ENCODE results near the gene MYBPHL.
"Not testable (repeated sequence)": the region's sequence is repeated elsewhere in the genome, so short reads cannot be mapped to it uniquely, and the experiment has no call there.

MYBPHL gene

DNA sequence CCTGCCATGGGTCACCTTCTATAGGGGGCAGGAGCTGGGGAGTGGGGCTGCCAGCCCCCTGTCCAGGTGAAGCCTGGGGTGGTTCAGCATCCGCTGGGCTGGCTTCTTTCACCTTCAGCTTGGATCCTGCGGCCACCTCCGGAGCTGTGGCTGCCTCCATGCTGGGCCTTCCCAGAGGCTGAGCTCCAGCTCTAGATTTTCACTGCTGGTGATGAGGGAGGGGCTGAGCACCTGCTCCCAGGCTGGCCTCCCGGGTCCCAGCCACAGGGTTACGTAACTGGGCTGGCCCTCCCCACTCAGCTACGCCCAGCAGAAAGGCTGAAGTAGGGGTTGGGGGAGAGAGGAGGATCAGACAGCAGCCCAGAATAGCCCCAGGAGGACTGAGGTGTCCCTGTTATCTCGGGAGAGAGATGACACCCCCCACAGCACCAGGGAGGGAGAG lies at the start of gene MYBPHL:
TSS of gene MYBPHL (minus strand) at position 180 of the 442 bp plus-strand sequence. CDS start at position 160, 20 bp downstream.
- DNase-seq, result no peak

DNA sequence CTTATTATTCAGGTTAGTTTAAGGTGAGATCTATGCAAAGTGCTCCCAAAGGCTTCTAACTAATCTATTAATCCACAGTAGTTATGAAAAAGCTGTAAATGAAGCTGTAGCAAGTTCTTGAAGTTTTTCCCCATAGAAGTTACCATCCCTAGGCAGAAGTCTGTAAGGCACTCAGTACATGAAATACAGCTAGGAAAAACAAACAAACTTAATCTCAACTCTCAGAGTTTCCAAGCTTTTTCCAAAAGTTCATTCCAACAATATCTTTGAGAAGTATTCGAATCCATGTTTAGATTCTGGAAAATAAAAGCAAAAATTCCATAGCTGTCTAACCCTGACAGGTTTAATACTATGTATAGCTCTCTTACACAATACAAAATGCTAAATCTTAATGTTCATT lies 49.7 kb upstream of the MYBPHL start:
- DNase-seq, result no peak

DNA sequence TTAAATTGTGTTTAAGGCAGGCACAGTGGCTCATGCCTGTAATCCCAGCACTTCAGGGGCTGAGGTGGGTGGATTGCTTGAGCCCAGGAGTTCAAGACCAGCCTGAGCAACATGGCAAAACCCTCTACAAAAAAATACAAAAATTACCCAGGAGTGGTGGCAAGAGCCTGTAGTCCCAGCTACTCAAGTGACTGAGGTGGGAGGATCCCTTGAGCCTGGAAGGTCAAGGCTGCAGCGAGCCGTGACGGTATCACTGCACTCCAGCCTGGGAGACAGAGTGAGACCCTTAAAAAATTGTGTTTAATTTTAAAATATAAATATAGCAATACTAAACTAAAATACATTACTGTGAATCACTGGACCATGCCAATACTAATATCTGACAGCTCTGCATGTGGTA lies 48.1 kb upstream of the MYBPHL start:
- DNase-seq, result no peak

DNA sequence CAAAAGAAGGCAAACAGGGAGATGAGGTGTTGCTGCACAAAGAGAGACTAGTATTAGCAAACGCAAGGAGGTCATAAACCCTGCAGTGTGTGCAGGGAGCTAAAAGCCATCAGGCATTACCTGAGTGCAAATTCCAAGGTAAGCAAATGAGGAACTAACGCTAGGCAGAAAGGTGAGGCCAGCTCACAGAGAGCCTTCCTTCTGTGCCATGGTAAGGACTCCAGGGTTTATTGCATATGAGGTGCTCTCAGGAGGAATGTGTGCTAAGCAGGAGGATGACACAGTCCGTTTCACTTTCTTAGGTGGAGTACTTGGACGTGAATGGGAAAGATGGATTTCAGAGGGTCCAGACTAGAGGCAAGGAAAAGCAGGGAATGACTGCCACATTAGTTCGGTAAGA lies 44.6 kb upstream of the MYBPHL start:
- no peak for DNase-seq

DNA sequence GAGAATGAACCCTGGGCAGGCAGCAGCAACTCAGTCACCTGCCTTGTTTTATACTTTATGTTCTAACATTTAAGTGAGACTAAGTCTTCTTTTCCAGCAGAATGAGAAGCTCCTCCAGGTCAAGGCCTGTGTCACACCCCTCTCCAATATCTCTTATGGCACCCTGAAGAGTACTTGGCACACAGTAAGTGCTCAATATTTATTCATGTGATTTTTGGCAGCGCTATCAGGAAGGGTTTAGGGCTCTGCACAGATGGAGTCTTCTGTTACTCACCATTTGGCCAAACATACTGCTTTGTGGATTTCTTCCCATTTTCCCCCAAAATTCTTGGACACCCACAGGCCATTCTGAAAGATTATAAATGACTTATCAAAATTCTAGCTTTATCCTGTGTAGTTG lies 43.8 kb upstream of the MYBPHL start:
- DNase-seq, result no peak

DNA sequence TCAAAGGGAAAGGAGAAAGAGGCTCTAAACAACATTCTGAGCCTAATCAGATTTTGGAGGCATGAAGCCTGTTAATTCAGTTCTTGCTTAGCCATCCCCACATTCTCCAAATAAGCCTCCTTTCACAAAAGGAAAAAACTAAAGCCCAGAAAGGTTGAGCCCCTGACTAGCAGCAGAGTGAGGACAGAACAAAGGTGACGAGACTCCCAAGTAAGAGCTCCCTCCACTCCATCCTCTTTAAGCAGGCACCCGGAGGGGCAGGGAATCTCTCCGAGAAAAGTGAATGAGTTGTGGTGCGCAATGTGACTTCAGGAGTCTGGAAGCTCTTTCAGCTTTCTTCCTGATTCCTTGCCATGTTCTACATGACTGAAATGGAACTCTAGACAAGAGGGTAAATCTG lies 43.4 kb upstream of the MYBPHL start:
- no peak for DNase-seq

GRCh38 chr1:109347511-109347910 lies 40.7 kb upstream of the MYBPHL start:
- no peak for DNase-seq

DNA sequence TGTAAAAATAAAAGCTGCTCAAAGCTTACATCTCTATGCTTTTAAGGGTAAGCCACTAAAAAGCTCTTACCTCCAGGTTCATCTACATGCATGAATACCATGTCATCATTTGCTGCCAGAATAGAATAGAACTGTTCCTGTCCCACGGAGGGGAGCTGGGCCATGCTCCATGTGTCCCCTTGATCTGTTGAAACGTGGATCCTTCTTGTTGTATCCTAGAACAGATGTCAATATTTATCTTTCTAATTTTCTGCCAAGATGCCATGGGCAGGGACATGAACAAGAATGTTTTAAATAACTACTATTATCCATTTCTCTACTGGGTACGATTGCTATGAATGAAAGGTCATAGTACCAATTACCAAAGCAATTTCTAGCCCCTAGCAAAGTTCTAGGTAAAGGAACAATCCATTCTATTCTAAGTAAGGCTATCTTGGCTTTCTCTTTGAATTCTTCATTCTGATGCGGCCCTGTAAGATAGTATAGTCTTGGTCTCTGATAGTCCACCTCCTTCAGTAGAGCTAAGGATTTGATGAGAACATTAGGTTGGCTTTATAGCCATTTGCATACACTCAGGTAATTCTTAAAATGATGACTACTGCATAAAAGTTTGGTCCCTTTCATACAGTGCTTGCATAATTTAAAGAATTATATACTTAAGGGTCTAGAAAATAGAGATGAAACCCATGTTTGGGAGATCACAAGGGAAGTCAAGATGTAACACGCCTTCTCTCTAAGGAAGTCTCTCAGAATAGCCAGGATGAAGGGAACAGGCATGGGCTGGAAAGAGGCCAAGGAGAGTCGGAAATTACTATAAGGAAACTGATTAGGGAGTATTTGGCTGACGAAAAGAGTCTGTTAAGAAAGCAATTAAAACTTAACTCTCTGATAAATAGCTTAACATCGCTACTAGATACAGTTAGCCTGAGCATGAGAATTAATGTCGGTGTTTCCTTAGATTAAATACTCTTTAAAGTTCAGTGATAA lies 35.4 kb upstream of the MYBPHL start:
- DNase-seq, result no peak

GRCh38 chr1:109338608-109339007 lies 31.8 kb upstream of the MYBPHL start:
- no peak for DNase-seq

- DNase-seq, result no peak
Measured at GRCh38 chr1:109338091-109338490, 31.3 kb upstream of the MYBPHL start.

DNA sequence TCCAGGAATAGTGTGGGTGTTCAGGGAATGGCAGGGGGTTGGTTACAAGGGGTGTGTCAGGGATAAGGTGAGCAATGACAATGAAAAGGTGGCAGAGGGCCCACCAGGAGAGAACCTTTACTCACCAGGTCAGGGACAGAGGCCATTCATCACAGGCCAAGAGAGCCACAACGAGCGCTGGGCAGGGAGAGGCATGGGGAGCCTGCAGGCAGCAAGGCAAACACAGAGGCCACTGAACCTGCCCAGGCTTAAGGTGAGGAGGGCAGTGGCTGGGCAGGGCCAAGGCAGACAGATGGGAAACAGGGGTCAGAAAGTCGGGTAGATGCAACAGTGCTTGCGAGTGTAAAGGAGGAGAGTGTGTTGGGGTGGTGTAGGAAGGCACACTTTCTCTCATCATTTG lies 28.3 kb upstream of the MYBPHL start:
- no peak for DNase-seq

DNA sequence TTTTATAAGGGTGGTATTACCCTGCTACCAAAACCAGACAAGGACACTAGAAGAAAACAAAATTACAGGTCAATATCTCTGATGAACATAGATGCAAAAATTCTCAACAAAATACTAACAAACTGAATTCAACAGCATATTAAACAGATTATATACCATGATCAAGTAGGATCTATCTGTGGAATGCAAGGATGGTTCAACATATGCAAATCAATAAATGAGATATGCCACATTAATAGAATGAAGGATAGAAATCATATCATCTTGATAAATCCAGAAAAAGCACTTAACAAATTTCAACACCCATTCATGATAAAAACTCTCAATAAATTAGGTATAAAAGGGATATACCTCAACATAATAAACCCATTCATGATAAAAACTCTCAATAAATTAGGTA lies 24.3 kb upstream of the MYBPHL start:
- DNase-seq, result no peak

- no peak for DNase-seq
Measured at GRCh38 chr1:109327285-109327684, 20.5 kb upstream of the MYBPHL start.

DNA sequence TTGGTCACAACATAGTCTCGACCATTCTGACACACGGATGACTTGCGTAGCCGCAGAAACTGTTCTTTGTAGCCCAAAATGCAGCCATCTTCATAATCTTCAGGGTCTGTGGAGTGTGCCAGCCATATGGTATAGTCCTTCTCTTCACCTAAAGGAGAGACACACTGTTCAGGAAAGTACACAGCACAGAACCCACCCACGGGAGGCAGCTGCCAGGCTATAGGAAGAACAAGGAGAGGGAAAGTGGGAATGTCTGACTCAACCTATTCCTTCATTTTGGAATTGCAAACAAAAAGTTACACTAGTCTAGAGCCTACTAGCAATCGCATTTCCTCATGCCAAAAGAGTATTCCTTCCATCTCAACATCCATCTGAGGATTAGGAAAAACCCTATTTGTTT lies 16.2 kb upstream of the MYBPHL start:
- DNase-seq, result no peak

GRCh38 chr1:109319114-109319513 lies 12.3 kb upstream of the MYBPHL start:
- DNase-seq, result no peak

GRCh38 chr1:109316506-109316905 lies 9.7 kb upstream of the MYBPHL start:
- no peak for DNase-seq

DNA sequence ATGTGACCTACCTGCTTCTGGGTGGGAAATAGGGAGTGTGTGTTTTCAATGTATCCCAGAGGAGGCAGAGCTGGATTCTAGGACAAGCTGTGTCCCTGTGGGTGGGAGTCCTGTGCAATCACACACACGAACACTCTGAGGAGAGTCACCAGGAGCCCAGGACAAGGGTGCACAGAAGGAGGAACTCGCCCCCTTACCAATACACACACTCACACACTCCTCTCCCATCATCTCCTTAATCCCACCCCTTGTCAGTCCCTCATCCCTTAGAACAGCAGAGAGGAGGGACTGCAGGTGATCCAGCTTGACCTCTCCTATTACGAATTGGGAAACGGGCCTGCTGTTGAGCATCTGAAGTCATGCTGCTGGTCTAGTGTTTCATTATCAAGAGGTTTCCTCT lies 8.5 kb upstream of the MYBPHL start:
- DNase-seq, result no peak

DNA sequence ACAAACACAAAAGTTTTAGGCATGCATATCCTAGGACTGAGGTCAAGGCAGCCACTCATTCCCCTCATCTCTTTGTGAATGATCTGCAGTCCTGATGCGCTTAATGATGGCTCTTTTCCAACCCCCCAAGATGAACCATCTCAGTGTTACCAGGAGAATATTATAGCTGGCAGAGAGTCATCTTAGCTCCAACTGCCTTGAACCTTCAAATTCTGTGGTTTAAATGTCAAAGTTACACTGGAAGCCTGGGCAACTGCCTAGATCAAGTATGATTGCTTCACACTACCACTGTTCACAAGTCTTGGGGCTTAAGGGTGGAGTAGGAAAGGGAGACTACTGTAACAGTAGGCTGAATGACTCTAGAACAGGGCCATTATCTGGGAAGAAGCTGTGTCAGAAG lies 8.0 kb upstream of the MYBPHL start:
- DNase-seq, result no peak

- no peak for DNase-seq
Measured at GRCh38 chr1:109312978-109313775, 6.4 kb upstream of the MYBPHL start.

- no peak for DNase-seq
Measured at GRCh38 chr1:109312246-109312645, 5.4 kb upstream of the MYBPHL start.

DNA sequence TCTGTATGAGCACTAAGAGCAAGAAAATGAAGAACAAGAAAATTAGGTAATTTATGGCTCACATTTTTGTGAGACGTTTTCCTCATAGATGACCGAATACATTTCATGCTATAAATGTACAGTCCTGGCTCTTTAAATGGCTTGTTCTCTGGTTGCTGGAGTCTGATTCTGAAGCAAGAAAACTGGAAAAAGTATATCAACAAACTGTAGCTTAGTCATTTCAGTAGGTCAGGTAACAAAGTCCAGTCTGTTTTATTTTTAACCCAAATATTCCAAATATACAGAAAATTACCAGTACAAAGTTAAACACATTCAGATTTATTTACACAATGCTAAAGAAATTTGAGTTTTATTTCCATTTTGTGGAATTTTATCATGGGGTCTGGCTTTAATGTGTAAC lies 2.5 kb upstream of the MYBPHL start:
- no peak for DNase-seq

- DNase-seq, result no peak
Measured at GRCh38 chr1:109307274-109308021, 637 bp upstream of the MYBPHL start.

- DNase-seq, result not testable (repeated sequence)
Measured at GRCh38 chr1:109305991-109306390, 820 bp downstream of the MYBPHL start.
